ENCODE measurements around the gene PTPRB.

GRCh38 chr12:70487440-70487839, 149.8 kb downstream of the PTPRB start:
- TF ChIP-seq, protein P1, sequence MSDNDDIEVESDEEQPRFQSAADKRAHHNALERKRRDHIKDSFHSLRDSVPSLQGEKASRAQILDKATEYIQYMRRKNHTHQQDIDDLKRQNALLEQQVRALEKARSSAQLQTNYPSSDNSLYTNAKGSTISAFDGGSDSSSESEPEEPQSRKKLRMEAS (IDR thresholded peaks at IDR 0.05): no peak
- TF ChIP-seq CTCF (IDR thresholded peaks at IDR 0.05 in 2 of 3, conservative IDR thresholded peaks at IDR 0.05 in 1 of 3; ENCODE audit: borderline replicate concordance in 1 of 3, insufficient read depth in 1 of 3, low read depth in 2 of 3, low read length in 2 of 3) (no peak), RAD21 (IDR thresholded peaks at IDR 0.05; ENCODE audit: low read depth) (no peak), SP1 (IDR thresholded peaks at IDR 0.05; ENCODE audit: low read depth) (no peak), ZFX (IDR thresholded peaks at IDR 0.05) (no peak), YY1 (IDR thresholded peaks at IDR 0.05; ENCODE audit: extremely low read depth, insufficient replicate concordance, low read depth, low read length) (no peak), TCF7L2 (IDR thresholded peaks at IDR 0.05; ENCODE audit: borderline replicate concordance, extremely low read depth, insufficient read depth, insufficient read length) (no peak), POLR2AphosphoS5 (IDR thresholded peaks at IDR 0.05; ENCODE audit: low read depth, low read length) (no peak), EZH2phosphoT487 (IDR thresholded peaks at IDR 0.05; ENCODE audit: borderline replicate concordance) (no peak), EZH2 (IDR thresholded peaks at IDR 0.05) (no peak), POLR2A (IDR thresholded peaks at IDR 0.05; ENCODE audit: borderline replicate concordance, extremely low read depth, insufficient read depth, insufficient read length) (no peak)
- TF ChIP-seq, protein P2, sequence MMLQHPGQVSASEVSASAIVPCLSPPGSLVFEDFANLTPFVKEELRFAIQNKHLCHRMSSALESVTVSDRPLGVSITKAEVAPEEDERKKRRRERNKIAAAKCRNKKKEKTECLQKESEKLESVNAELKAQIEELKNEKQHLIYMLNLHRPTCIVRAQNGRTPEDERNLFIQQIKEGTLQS (IDR thresholded peaks at IDR 0.05): no peak
- TF ChIP-seq, protein P3, sequence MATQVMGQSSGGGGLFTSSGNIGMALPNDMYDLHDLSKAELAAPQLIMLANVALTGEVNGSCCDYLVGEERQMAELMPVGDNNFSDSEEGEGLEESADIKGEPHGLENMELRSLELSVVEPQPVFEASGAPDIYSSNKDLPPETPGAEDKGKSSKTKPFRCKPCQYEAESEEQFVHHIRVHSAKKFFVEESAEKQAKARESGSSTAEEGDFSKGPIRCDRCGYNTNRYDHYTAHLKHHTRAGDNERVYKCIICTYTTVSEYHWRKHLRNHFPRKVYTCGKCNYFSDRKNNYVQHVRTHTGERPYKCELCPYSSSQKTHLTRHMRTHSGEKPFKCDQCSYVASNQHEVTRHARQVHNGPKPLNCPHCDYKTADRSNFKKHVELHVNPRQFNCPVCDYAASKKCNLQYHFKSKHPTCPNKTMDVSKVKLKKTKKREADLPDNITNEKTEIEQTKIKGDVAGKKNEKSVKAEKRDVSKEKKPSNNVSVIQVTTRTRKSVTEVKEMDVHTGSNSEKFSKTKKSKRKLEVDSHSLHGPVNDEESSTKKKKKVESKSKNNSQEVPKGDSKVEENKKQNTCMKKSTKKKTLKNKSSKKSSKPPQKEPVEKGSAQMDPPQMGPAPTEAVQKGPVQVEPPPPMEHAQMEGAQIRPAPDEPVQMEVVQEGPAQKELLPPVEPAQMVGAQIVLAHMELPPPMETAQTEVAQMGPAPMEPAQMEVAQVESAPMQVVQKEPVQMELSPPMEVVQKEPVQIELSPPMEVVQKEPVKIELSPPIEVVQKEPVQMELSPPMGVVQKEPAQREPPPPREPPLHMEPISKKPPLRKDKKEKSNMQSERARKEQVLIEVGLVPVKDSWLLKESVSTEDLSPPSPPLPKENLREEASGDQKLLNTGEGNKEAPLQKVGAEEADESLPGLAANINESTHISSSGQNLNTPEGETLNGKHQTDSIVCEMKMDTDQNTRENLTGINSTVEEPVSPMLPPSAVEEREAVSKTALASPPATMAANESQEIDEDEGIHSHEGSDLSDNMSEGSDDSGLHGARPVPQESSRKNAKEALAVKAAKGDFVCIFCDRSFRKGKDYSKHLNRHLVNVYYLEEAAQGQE (IDR thresholded peaks at IDR 0.05; ENCODE audit: low read depth): no peak
